ENCODE data around the gene SRI. TPM values are rescaled to one million over a fixed set of nuclear protein-coding genes. Genes with fewer than 3 reads are reported as not detected.

SRI gene
- total RNA-seq, 1 experiment from 2014 or later: 136 TPM

DNA sequence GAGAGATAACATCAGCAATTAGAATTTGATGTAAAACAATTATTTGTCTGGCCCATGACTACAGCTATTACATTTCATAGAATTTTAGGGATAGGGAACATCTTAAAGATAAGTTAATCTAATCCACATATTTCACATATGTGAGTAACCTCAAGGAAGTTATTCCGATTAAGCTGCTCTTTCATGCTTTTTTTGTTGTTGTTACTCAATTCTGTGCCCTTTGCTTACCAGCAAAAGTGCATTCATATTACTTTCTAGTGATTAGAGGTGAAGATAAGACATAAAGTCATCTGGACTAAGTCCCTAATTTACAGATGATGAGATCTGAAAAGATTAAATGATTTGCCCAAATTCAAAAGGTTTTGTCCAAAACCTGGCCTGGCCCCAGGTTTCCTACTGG, 40.9 kb upstream of the SRI start:
- no peaks in the 10 kb centered on the region for H3K4me1 ChIP-seq (ENCODE audit: insufficient read depth, low read length)
- H2BK5ac ChIP-seq (ENCODE audit: insufficient read length, low read length): no peak overlapping the region
- H3K9me3 ChIP-seq (ENCODE audit: control insufficient read depth, low read depth, low read length): no peaks in the 10 kb centered on the region
- H3T11ph ChIP-seq (ENCODE audit: low read length): no peak overlapping the region
- no peak overlapping the region for H3K27ac Mint-ChIP-seq
- H2BK15ac ChIP-seq (ENCODE audit: low read depth, low read length): no peak overlapping the region
- no peaks in the 10 kb centered on the region for H3K36me3 Mint-ChIP-seq (ENCODE audit: insufficient read depth in 1 of 3, low read depth in 3 of 3)
- no peak overlapping the region for H2BK20ac ChIP-seq (ENCODE audit: low read depth, low read length, poor library complexity, severe bottlenecking)
- no peak overlapping the region for H3K56ac ChIP-seq (ENCODE audit: insufficient read length, low read depth, low read length)
- H3K23ac ChIP-seq (ENCODE audit: insufficient read length, low read depth, low read length): no peak overlapping the region
- no peak overlapping the region for H3K18ac ChIP-seq (ENCODE audit: insufficient read length, low read depth, low read length)
- H3K4me2 ChIP-seq (ENCODE audit: insufficient read depth, insufficient read length, low read length): no peak overlapping the region
- no peak overlapping the region for H4K5ac ChIP-seq (ENCODE audit: insufficient read length, low read depth, low read length)
- no peaks in the 10 kb centered on the region for H3K23me2 ChIP-seq (ENCODE audit: insufficient read length, low read depth, low read length, poor library complexity, severe bottlenecking)
- WGBS (ENCODE audit: extremely low coverage, insufficient read length, low lambda C conversion rate): no CpG with 5 or more reads among the region's 1 CpG
- H3K4ac ChIP-seq (ENCODE audit: low read depth, low read length): no peak overlapping the region
- H3K14ac ChIP-seq (ENCODE audit: insufficient read depth, low read length): no peak overlapping the region
- H4K8ac ChIP-seq (replicated peaks; ENCODE audit: insufficient read length, low read depth, low read length): no peak overlapping the region
- H3K4me3 Mint-ChIP-seq: no peak overlapping the region
- no peak overlapping the region for H2BK120ac ChIP-seq (ENCODE audit: low read depth, low read length, poor library complexity, severe bottlenecking)
- TF ChIP-seq, protein P1, sequence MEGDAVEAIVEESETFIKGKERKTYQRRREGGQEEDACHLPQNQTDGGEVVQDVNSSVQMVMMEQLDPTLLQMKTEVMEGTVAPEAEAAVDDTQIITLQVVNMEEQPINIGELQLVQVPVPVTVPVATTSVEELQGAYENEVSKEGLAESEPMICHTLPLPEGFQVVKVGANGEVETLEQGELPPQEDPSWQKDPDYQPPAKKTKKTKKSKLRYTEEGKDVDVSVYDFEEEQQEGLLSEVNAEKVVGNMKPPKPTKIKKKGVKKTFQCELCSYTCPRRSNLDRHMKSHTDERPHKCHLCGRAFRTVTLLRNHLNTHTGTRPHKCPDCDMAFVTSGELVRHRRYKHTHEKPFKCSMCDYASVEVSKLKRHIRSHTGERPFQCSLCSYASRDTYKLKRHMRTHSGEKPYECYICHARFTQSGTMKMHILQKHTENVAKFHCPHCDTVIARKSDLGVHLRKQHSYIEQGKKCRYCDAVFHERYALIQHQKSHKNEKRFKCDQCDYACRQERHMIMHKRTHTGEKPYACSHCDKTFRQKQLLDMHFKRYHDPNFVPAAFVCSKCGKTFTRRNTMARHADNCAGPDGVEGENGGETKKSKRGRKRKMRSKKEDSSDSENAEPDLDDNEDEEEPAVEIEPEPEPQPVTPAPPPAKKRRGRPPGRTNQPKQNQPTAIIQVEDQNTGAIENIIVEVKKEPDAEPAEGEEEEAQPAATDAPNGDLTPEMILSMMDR (conservative IDR thresholded peaks at IDR 0.05): no peak
- H3K27me3 ChIP-seq (ENCODE audit: insufficient read depth, low read length): no peaks in the 10 kb centered on the region
- H3K9ac ChIP-seq (ENCODE audit: extremely low read depth, insufficient read length, low read length): no peak overlapping the region
- no peak overlapping the region for H2BK12ac ChIP-seq (ENCODE audit: insufficient read length, low read depth, low read length)
- no peaks in the 10 kb centered on the region for H4K20me1 ChIP-seq (ENCODE audit: control insufficient read depth, insufficient read depth, insufficient read length)
- no peaks in the 10 kb centered on the region for H3K27me3 Mint-ChIP-seq (ENCODE audit: low read depth)
- no peak for DNase-seq
- H2AFZ ChIP-seq (ENCODE audit: low read length): no peak overlapping the region
- peaks cover 0 to 1% of the 10 kb centered on the region in 2 experiments; a peak in 2 of 5 replicates for H3K9me3 Mint-ChIP-seq
- no peaks in the 10 kb centered on the region for H3K79me2 ChIP-seq (ENCODE audit: insufficient read depth, low read length)
- H3K27ac ChIP-seq (ENCODE audit: insufficient read length, low read depth, low read length): no peak overlapping the region
- H2AK5ac ChIP-seq (ENCODE audit: insufficient read length, low read length): no peak overlapping the region
- no peaks in the 10 kb centered on the region for H3K4me1 Mint-ChIP-seq
- no peak overlapping the region for H4K91ac ChIP-seq (ENCODE audit: insufficient read length, low read depth, low read length)
- H3K79me1 ChIP-seq (ENCODE audit: insufficient read depth, low read depth, low read length, poor library complexity, severe bottlenecking): no peaks in the 10 kb centered on the region
